Skeletal muscle satellite cell (primary cell): ENCODE measurements around the gene EIF4A3. TPM values are rescaled to one million over a fixed set of nuclear protein-coding genes. Genes with fewer than 3 reads are reported as not detected.
"Not testable (repeated sequence)": the region's sequence is repeated elsewhere in the genome, so short reads cannot be mapped to it uniquely, and the experiment has no call there.

Experiments used
- H3K27me3 ChIP-seq: 2 replicates; pipeline ENCODE4 v1.7.0; 2013; ENCODE audit warnings: low read length; ENCODE audit not compliant: control insufficient read depth, insufficient read depth
- H3K36me3 ChIP-seq: 2 replicates; pipeline ENCODE4 v1.7.0; 2013; ENCODE audit warnings: mild to moderate bottlenecking, control low read depth, low read length; ENCODE audit not compliant: insufficient read depth
- H3K4me1 ChIP-seq: 2 replicates; pipeline ENCODE4 v1.7.0; 2013; ENCODE audit warnings: low read length; ENCODE audit not compliant: control insufficient read depth, insufficient read depth
- H3K4me2 ChIP-seq: 2 replicates; pipeline ENCODE4 v1.7.0; 2013; ENCODE audit warnings: mild to moderate bottlenecking, low read length
- H3K4me3 ChIP-seq: 2 replicates; pipeline ENCODE4 v1.7.0; 2013; ENCODE audit warnings: low read length
- H3K9ac ChIP-seq: 2 replicates; pipeline ENCODE4 v1.7.0; 2013; ENCODE audit warnings: mild to moderate bottlenecking, low read depth, low read length, moderate library complexity
- H3K9me3 ChIP-seq: replicated peaks from 2 replicates; pipeline ENCODE4 v1.7.0; 2013; ENCODE audit warnings: mild to moderate bottlenecking, control low read depth, low read length
- small RNA-seq: library from RNA; depleted of rRNA; stranded (forward); fragments of <200 nt; gene quantifications from one replicate; pipeline ENCODE3, GENCODE V24; 2012

Gene EIF4A3

DNA sequence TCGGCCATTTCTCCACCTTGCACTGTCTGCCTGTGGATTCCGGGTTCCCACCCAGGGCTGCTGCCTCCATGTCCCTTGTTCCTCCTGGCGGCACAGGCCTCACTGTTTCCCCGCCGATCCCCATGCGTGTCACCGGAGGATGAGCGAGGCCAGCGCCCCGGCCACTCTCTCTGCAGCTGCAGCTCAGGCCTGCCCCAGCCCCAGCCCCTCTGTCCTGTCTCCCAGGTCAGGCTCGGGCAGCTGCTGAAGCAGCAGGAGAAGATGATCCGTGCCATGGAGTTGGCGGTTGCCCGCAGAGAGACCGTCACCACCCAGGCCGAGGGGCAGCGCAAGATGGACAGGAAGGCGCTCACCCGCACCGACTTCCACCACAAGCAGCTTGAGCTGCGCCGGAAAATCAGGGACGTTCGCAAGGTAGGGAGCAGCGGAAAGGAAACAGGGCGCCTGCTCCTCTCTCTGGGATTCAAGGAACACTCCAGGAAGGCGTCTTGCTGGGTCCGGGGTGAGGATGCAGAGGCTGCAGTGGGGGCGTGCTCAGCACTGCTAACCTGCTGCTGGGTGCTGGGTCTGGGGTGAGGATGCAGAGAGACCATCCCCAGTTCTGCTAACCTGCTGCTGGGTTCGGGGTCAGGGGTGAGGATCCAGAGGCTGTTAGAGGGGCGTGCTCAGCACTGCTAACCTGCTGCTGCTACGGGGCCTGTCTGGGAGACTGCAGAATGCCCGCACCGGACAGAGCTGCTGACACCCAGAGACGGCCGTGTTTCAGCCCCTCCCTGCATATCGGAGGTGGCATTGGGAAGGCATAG is 51.7 kb downstream of the EIF4A3 start:
- no peaks in the 10 kb centered on the region for H3K4me1 ChIP-seq
- peaks cover 12% of the 10 kb centered on the region for H3K27me3 ChIP-seq
- H3K4me2 ChIP-seq: no peak overlapping the region
- H3K9ac ChIP-seq: no peak overlapping the region
- no peaks in the 10 kb centered on the region for H3K9me3 ChIP-seq
- no peak overlapping the region for H3K4me3 ChIP-seq
- no peaks in the 10 kb centered on the region for H3K36me3 ChIP-seq

DNA sequence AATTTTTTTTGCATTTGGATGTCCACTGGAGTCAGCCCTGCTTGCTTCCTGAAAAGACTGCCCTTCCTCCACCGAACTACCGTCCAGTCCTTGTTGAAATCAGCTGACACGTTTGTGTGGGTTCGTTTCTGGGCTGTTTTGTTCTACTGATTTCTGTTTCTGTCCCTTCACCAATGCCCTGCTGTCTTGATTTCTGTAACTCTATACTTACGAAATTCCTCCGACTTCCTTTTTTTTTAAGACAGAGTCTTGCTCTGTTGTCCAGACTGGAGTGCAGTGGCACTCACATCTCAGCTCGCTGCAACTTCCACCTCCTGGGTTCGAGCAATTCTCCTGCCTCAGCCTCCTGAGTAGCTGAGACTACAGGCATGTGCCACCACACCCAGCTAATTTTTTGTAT is 54.0 kb downstream of the EIF4A3 start:
- Histone ChIP-seq H3K36me3 (no peaks in the 10 kb centered on the region), H3K4me1 (no peaks in the 10 kb centered on the region), H3K4me3 (no peak overlapping the region), H3K4me2 (no peak overlapping the region), H3K9me3 (no peaks in the 10 kb centered on the region), H3K9ac (no peak overlapping the region), H3K27me3 (peaks cover 12% of the 10 kb centered on the region)

DNA sequence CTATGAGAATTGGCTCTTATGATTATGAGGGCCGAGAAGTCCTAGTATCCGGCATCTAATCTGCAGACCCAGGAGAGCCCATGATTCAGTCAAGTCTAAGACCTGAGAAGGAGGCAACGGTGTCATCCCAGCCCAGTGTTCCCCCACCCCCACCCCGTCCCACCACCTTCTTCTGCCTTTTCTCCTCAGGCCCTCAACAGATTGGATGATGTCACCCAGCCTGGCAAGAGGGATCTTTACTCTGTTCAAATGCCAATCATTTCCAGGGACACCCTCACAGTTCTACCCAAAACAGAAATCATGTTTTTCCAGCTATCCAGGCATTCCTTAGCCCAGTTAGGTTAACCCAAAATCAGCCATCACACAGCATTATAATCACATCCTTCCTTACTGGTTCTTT is 55.6 kb downstream of the EIF4A3 start:
- no peak overlapping the region for H3K4me2 ChIP-seq
- H3K9ac ChIP-seq: no peak overlapping the region
- H3K4me3 ChIP-seq: no peak overlapping the region
- no peaks in the 10 kb centered on the region for H3K36me3 ChIP-seq
- H3K27me3 ChIP-seq: peaks cover 24% of the 10 kb centered on the region
- H3K4me1 ChIP-seq: no peaks in the 10 kb centered on the region
- no peaks in the 10 kb centered on the region for H3K9me3 ChIP-seq

DNA sequence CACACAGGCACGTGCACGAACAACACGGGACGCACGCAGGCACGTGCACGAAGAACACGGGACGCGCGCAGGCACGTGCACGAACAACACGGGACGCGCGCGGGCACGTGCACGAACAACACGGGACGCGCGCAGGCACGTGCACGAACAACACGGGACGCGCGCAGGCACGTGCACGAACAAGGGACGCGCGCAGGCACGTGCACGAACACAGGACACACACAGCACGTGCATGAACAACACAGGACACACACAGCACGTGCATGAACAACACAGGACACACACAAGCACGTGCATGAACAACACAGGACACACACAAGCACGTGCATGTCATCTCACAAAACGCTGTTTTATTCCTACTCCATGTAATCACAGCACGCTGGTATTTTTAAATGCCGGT is 56.8 kb downstream of the EIF4A3 start:
- peaks cover 26% of the 10 kb centered on the region for H3K27me3 ChIP-seq
- not testable (repeated sequence) for H3K4me2 ChIP-seq, H3K9ac ChIP-seq, H3K36me3 ChIP-seq, H3K4me1 ChIP-seq, H3K9me3 ChIP-seq, H3K4me3 ChIP-seq

DNA sequence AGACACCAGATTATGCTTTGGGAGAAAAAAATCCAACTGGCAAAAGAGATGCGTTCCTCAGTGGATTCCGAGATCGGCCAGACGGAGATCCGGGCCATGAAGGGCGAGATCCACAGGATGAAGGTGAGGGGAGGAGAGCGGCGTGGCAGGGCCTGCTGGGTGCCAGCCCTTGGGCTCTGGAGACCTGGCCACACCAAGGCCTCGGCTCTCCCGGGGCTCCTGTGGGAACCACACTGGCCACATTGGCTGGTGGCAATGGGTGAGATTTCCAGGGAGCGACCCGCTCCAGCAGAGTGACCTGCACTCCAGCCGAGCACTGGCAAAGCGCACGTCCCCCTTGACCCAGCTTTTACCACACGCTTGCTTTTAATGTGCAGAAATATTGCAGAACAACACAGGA is 57.2 kb downstream of the EIF4A3 start:
- Histone ChIP-seq H3K4me2 (no peak overlapping the region), H3K9me3 (no peaks in the 10 kb centered on the region), H3K4me1 (no peaks in the 10 kb centered on the region), H3K9ac (no peak overlapping the region), H3K4me3 (no peak overlapping the region), H3K36me3 (no peaks in the 10 kb centered on the region), H3K27me3 (peaks cover 25% of the 10 kb centered on the region)

DNA sequence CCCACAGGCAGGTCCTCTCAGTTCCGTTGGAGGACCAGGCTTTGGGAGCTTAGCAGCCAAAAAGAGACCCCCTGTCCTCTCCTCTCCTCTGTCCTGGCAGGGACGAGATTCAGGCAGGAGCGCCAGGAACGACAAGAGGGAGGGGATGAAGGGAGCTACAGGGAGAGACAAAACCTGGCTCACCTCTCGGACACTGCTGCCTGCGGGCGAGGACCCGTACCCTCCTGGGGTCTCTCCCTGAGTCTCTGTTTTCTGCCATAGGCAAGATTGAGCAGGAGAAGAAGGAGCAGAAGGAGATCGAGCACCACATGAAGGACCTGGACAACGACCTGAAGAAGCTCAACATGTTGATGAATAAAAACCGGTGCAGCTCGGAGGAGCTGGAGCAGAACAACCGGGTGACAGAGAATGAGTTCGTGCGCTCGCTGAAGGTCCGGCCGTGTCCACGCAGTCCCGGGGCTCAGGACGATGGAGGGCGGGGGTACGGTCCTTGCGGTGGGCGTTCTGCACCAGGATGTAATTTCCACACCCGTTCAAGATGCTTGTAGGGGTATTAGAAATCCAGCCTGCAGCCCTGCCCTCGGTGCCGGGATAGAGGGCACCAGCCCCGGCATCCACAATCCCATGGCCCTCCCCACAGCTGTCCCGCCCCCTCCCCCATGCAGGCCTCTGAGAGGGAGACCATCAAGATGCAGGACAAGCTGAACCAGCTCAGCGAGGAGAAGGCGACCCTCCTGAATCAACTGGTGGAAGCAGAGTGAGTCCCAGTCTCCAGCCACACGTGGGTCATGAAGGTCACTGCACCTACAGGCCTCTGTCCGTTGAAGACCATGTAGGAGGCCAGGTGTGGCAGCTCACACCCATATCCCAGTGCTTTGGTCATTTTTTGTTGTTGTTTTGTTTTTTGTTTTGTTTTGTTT is 59.3 kb downstream of the EIF4A3 start:
- no peak overlapping the region for H3K9ac ChIP-seq
- no peaks in the 10 kb centered on the region for H3K36me3 ChIP-seq
- no peak overlapping the region for H3K4me3 ChIP-seq
- no peaks in the 10 kb centered on the region for H3K9me3 ChIP-seq
- no peak overlapping the region for H3K4me2 ChIP-seq
- H3K4me1 ChIP-seq: peaks cover 2% of the 10 kb centered on the region
- peaks cover 17% of the 10 kb centered on the region for H3K27me3 ChIP-seq

DNA sequence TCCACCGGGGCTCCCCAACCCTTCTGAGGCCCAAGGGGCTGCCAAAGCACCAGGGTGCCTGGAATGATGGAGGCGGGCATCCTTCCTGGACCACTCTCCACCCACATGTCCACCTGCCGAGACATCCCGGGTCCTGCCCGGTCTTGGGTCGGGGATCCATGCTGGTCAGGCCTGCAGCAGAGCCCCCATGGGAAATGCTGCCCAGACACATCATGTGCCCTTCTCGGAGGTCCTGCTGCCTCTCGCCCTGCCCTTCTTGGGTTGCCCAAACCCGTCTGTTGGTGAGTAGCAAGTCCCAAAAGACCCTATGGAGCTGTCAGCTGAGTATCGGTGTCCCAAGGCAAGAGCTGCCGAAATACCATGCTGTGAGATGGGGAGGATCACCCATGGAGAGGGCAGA is 60.3 kb downstream of the EIF4A3 start:
- H3K4me3 ChIP-seq: no peak overlapping the region
- H3K9ac ChIP-seq: no peak overlapping the region
- peaks cover 16% of the 10 kb centered on the region for H3K27me3 ChIP-seq
- H3K4me2 ChIP-seq: no peak overlapping the region
- no peaks in the 10 kb centered on the region for H3K9me3 ChIP-seq
- H3K4me1 ChIP-seq: peaks cover 5% of the 10 kb centered on the region
- no peaks in the 10 kb centered on the region for H3K36me3 ChIP-seq

DNA sequence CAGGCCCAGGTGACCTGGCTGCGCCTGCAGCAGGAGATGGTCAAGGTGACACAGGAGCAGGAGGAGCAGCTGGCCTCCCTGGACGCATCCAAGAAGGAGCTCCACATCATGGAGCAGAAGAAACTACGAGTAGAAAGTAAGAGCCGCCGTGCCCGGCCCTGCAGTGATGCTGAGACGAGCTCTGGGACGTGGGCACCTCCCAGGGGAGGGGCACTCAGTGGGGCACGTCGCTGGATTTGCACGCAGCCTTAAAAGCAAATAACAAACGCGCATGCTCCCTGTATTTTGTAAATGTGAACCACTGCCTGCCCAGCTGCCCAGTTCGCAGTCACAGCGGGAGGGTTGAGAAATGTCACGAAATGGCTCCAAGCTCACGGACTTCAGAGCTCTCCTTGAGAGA is 60.8 kb downstream of the EIF4A3 start:
- Histone ChIP-seq H3K4me3 (no peak overlapping the region), H3K36me3 (no peaks in the 10 kb centered on the region), H3K9me3 (no peaks in the 10 kb centered on the region), H3K9ac (no peak overlapping the region), H3K4me1 (peaks cover 5% of the 10 kb centered on the region), H3K27me3 (peaks cover 16% of the 10 kb centered on the region), H3K4me2 (no peak overlapping the region)

DNA sequence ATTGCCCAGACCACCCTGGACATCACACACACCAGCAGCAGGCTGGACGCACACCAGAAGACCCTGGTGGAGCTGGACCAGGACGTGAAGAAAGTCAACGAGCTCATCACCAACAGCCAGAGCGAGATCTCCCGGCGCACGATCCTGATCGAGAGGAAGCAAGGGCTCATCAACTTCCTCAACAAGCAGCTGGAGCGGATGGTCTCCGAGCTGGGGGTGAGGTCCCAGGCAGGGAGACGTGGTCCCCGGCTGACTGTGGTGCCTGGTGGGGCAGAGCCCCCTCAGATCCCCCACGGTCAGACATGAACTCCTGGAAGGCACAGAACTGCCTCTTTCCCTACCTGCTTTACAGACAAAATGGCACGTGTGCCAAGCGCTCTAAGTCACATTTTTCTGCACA is 62.2 kb downstream of the EIF4A3 start:
- no peaks in the 10 kb centered on the region for H3K9me3 ChIP-seq
- peaks cover 5% of the 10 kb centered on the region for H3K4me1 ChIP-seq
- peaks cover 16% of the 10 kb centered on the region for H3K27me3 ChIP-seq
- H3K4me3 ChIP-seq: no peak overlapping the region
- no peak overlapping the region for H3K4me2 ChIP-seq
- no peaks in the 10 kb centered on the region for H3K36me3 ChIP-seq
- no peak overlapping the region for H3K9ac ChIP-seq

Small RNA genes lying within 50 kb of the gene (small RNA-seq; reads per million reads assigned to genes)
- gene AC087741.2: not detected
- gene MIR1268B: not detected
